Raji (cell line): ENCODE data around the gene KCNK6.

Experiments
- POLR2A ChIP-seq: IDR thresholded peaks from 2 replicates; pipeline ENCODE4 v1.6.1; 2011; ENCODE audit warnings: low read depth, low read length, control low read depth; ENCODE audit not compliant: insufficient read depth

KCNK6 gene

GRCh38 chr19:38309615-38310278, 9.9 kb upstream of the KCNK6 start:
- no peak for TF ChIP-seq POLR2A

DNA sequence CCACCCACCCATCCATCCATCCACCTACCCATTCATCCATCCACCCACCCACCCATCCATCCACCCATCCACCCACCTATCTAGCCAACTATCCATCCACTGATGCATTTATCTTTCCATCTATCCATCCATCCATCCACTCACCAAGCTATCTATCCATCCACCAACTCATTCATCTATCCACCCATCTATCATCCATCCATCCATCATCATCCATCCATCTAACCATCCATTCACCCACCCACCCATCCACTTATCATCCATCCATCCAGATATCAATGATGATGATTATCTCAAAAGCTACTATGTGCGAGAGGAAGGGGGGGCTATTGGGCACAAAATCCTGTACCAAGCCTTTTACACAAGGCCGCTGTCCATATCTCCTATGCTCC, 9.4 kb upstream of the KCNK6 start:
- no peak for TF ChIP-seq POLR2A

- no peak for TF ChIP-seq POLR2A
Measured at GRCh38 chr19:38310986-38311385, 8.7 kb upstream of the KCNK6 start.

DNA sequence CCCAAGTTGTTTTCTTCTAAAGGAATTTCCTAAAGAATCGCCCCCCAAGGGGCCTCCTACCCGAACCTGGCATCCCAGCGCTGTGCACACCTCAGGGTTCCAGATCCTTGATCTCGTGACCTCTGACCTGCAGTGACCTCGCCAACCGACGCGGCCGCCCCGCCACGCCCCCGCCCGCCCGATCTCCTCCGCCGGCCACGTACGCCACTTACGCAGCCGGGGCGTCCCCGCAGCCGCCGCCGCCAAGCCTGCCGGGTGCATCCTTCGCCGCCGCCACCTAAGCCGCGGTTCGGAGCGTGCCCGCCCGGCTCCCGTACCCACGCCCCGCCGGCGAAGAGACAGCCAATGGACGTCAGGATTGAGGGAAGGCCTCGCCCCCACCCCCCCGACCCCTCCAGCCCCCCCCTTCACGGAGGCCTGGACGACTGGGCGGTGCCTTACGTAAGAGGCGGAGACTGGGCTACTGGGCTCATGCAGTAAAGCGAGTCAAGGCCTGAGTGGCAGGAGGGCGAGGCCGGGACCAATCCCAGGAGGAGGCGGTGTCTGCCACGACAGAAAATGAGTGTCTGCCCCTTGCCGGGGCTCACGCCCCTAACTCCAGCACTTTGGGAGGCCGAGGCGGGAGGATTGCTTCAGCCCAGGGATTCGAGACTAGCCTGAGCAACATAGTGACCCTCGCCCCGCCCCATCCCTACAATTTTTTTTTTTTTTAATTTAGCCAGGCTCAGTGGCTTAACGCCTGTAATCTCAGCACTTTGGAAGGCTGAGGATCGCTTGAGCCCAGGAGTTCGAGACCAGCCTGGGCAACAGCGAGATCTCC, 3.8 kb upstream of the KCNK6 start, which contains the start of gene YIF1B:
Gene YIF1B (minus strand): TSS at position 291 of the 820 bp plus-strand sequence. CDS start 30 bp downstream, at position 261.
- 0 out of 2 replicates have a peak, but pooled peaks have one; percentile 51 for TF ChIP-seq POLR2A

DNA sequence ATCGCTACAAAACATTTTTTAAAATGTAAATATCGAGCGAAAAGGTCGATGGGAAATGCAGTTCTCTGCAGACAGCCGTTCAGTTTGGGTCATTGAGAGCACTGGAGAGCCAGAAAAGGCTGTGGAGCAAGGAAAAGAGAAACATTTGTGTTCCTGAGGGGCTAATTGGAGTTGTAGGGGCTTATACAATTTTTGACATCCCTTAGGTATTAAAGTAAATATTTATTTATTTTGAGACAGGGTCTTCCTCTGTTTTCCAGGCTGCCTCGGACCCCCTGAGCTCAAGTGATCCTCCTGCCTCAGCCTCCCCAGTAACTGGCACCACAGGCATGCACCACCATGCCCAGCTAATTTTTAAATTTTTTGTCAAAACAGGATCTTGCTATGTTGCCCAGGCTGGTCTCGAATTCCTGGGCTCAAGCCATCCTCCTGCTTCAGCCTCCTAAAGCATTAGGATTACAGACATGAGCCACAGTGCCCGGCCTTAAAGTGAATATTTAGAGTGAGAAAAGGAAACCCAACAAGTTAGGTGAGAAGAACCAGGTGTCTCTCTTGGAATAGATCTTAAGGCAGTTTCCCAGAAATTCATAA, 3.1 kb upstream of the KCNK6 start:
- no peak; the same call in 1 of the 2 replicates for TF ChIP-seq POLR2A

DNA sequence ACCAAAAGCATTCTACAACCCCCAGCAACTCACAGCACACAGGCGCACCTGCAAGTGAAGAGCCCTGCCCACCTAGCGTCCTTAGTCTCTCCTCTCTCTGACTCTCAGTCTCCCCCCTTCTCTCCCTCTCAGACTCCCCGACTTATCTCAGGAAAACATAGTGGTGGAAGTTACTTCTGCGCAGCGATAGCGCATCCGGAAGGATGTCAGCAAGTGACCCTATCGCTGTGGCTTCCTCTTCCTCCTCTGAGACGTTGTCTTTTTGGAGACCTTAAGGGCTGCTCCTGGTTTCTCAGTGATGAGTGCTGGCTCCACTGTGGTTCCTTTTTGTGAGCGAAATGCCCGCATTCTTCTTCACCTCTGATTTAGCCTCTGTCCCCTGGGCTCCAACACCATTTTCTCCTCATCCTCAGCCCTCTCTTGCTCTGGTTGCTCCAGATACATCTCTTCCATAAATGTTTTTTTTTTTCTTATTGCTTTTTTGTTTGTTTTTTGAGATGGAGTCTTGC, 2.5 kb upstream of the KCNK6 start:
- TF ChIP-seq POLR2A: no peak

DNA sequence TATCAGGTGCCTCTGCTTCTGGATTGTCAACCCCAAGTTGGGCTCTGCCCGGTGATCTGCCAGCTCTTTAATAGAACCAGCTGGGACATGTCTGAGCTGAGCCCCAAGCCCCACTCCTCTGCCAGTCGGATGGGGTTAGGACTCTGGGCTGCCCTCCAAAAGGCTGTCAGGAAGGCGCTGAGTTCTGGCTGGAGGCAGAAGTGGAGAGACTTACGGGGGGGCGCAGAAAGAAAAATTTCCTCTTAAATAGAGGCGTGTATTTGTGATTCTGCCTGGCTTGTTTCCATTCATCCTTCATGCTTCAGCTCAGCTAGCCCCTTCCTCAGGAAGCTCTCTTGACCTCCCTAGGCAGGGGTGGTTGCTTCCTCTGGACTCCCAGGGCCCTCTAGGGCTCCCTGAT, 985 bp upstream of the KCNK6 start:
- TF ChIP-seq POLR2A: no peak

GRCh38 chr19:38320969-38321339, 1.3 kb downstream of the KCNK6 start:
- no peak for TF ChIP-seq POLR2A

DNA sequence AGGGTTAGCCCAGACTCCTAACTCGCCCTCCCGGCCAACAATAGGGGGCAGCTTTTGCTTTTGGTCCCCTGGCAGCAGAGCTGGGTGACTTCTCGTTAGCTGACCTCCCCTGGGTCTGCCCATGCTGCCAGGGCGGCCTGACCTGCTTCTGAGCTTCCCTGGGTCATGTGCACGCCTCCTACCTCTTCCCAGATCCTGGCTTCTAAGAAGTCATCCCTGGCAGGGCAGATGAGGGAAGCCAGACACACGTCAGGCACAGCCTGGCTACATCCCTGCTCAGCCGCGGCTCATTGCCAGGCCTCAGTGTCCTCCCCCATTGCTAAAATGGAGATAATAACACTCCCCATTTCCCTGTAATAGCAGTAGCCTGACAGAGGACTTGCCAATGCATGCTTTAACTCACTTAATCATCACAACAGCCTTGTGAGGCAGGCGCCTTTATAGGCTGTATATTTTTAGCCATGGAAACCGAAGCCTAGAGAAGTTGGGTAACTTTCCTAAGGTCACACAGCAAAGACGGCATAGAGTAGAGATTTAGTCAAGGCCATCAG, 2.1 kb downstream of the KCNK6 start:
- TF ChIP-seq POLR2A: no peak

DNA sequence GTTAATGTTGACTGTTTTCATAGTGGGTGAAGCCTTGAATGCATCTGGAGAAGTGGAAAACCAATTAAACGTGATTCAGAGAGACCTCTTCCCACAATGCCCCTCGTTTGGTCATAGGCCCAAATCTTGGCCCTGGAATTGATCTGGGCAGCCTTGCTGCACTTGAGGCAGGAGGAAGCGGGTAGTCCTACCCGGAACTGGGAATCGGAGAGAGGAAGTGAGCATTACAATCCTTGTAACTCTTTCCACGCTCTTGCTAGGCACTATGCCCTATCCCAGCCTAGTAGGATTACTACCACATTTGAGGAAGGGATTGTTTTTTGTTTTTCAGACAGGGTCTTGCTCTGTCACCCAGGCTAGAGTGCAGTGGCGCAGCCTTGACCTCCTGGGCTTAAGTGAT, 3.6 kb downstream of the KCNK6 start:
- no peak for TF ChIP-seq POLR2A

DNA sequence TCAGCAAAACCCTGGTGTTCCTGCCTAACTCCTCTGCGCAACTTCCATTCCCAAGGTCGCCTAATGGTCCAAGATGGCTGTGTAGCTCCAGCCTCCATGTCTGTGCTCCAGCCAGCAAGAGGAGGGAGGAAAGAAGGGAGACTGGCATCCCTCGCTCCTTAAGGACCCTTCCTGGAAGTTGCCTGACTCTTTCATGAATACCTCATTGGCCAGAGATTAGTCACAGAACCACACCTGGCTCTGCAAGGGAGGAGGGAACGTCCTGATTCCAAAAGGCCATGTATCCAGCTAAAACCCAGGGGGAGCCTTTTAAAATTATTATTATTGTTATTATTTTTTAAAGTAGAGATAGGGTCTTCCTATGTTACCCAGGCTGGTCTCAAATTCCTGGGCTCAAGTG, 4.8 kb downstream of the KCNK6 start:
- TF ChIP-seq POLR2A: no peak

DNA sequence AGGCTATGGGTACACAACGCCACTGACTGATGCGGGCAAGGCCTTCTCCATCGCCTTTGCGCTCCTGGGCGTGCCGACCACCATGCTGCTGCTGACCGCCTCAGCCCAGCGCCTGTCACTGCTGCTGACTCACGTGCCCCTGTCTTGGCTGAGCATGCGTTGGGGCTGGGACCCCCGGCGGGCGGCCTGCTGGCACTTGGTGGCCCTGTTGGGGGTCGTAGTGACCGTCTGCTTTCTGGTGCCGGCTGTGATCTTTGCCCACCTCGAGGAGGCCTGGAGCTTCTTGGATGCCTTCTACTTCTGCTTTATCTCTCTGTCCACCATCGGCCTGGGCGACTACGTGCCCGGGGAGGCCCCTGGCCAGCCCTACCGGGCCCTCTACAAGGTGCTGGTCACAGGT, 6.9 kb downstream of the KCNK6 start:
- TF ChIP-seq POLR2A: no peak

DNA sequence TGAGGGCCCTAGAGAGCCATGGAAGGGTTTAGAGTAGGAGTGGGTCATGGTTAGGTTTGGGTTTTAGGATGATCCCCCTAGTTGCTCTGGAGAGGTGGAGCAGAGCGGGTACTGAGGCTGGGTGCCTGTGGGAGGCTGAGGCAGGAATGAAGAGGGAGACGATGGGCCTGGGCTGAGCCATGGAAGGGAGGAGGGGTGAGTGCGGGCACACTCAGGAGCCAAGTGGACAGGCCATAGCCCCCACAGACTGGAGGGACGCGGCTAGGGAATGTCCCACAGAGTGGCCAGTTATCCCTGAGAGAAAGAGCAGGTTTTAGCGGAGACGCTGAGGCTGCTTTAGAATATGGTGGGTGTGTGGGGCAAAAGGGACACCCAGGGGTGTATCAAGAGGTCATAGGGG, 10.0 kb downstream of the KCNK6 start:
- TF ChIP-seq POLR2A: no peak

GRCh38 chr19:38331728-38332127, 12.1 kb downstream of the KCNK6 start:
- no peak for TF ChIP-seq POLR2A

- TF ChIP-seq POLR2A: no peak
Measured at GRCh38 chr19:38333245-38333644, 13.6 kb downstream of the KCNK6 start.
